HEK293 (cell line): ENCODE measurements around the gene ASPHD1.

Experiments
- HOXA7 ChIP-seq: sonication (generic); formaldehyde crosslinking; IDR thresholded peaks from 2 replicates; pipeline ENCODE4 v1.8.1; 2022; ENCODE audit warnings: missing genetic modification reagents, borderline replicate concordance
- SP7 ChIP-seq: fragments of 450-650 bp; formaldehyde crosslinking; IDR thresholded peaks from 2 replicates; pipeline ENCODE4 v1.5.1; 2016; ENCODE audit warnings: missing biosample characterization, missing genetic modification characterization
- ZBTB7A ChIP-seq: fragments of 450-650 bp; formaldehyde crosslinking; IDR thresholded peaks from 2 replicates; pipeline ENCODE4 v1.5.1; 2016; ENCODE audit warnings: low read depth, missing biosample characterization, missing genetic modification characterization
- ZFHX2 ChIP-seq: fragments of 450-650 bp; formaldehyde crosslinking; conservative IDR thresholded peaks from 2 replicates; pipeline ENCODE4 v1.5.1; 2016; ENCODE audit warnings: missing biosample characterization, missing genetic modification characterization
- ZNF155 ChIP-seq: fragments of 450-650 bp; formaldehyde crosslinking; IDR thresholded peaks from 2 replicates; pipeline ENCODE4 v1.5.1; 2016; ENCODE audit warnings: missing biosample characterization, missing genetic modification characterization
- ZNF157 ChIP-seq: fragments of 450-650 bp; formaldehyde crosslinking; IDR thresholded peaks from 2 replicates; pipeline ENCODE4 v1.5.1; 2016; ENCODE audit warnings: missing biosample characterization, missing genetic modification characterization
- ZNF324 ChIP-seq: fragments of 450-650 bp; formaldehyde crosslinking; IDR thresholded peaks from 2 replicates; pipeline ENCODE4 v1.5.1; 2016; ENCODE audit warnings: missing biosample characterization, missing genetic modification characterization
- ZNF501 ChIP-seq: fragments of 450-650 bp; formaldehyde crosslinking; IDR thresholded peaks from 2 replicates; pipeline ENCODE4 v1.5.1; 2016; ENCODE audit warnings: missing biosample characterization, missing genetic modification characterization
- ZNF660 ChIP-seq: fragments of 450-650 bp; IDR thresholded peaks from 2 replicates; pipeline ENCODE4 v1.5.1; 2018; ENCODE audit warnings: missing biosample characterization, mild to moderate bottlenecking, missing genetic modification characterization
- ZSCAN30 ChIP-seq: fragments of 450-650 bp; IDR thresholded peaks from 2 replicates; pipeline ENCODE4 v1.5.1; 2018; ENCODE audit warnings: missing biosample characterization, mild to moderate bottlenecking, missing genetic modification characterization, moderate library complexity
- TF ChIP-seq, protein P1 (sequence below): fragments of 450-650 bp; formaldehyde crosslinking; IDR thresholded peaks from 2 replicates; pipeline ENCODE4 v1.5.1; 2016; ENCODE audit warnings: missing biosample characterization, missing genetic modification characterization
- TF ChIP-seq, protein P2 (sequence below): fragments of 450-650 bp; formaldehyde crosslinking; IDR thresholded peaks from 2 replicates; pipeline ENCODE4 v1.5.1; 2016; ENCODE audit warnings: missing biosample characterization, missing genetic modification characterization
- TF ChIP-seq, protein P3 (sequence below): fragments of 450-650 bp; formaldehyde crosslinking; IDR thresholded peaks from 2 replicates; pipeline ENCODE4 v1.5.1; 2016; ENCODE audit warnings: missing biosample characterization, missing genetic modification characterization

GRCh38 chr16:29898135-29898803 is 2.0 kb upstream of the ASPHD1 start:
- TF ChIP-seq SP7 (tag by site-specific recombination), result no peak
- no peak for TF ChIP-seq ZNF155 (tag by site-specific recombination)
- no peak for TF ChIP-seq ZNF501 (tag by site-specific recombination)
- TF ChIP-seq HOXA7 (CRISPR knock-in tag), result no peak
- TF ChIP-seq ZBTB7A, result no peak
- no peak for TF ChIP-seq ZNF324 (tag by site-specific recombination)
- TF ChIP-seq, protein P1, sequence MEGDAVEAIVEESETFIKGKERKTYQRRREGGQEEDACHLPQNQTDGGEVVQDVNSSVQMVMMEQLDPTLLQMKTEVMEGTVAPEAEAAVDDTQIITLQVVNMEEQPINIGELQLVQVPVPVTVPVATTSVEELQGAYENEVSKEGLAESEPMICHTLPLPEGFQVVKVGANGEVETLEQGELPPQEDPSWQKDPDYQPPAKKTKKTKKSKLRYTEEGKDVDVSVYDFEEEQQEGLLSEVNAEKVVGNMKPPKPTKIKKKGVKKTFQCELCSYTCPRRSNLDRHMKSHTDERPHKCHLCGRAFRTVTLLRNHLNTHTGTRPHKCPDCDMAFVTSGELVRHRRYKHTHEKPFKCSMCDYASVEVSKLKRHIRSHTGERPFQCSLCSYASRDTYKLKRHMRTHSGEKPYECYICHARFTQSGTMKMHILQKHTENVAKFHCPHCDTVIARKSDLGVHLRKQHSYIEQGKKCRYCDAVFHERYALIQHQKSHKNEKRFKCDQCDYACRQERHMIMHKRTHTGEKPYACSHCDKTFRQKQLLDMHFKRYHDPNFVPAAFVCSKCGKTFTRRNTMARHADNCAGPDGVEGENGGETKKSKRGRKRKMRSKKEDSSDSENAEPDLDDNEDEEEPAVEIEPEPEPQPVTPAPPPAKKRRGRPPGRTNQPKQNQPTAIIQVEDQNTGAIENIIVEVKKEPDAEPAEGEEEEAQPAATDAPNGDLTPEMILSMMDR (tag by site-specific recombination), result no peak
- no peak for TF ChIP-seq ZNF660
- TF ChIP-seq, protein P2, sequence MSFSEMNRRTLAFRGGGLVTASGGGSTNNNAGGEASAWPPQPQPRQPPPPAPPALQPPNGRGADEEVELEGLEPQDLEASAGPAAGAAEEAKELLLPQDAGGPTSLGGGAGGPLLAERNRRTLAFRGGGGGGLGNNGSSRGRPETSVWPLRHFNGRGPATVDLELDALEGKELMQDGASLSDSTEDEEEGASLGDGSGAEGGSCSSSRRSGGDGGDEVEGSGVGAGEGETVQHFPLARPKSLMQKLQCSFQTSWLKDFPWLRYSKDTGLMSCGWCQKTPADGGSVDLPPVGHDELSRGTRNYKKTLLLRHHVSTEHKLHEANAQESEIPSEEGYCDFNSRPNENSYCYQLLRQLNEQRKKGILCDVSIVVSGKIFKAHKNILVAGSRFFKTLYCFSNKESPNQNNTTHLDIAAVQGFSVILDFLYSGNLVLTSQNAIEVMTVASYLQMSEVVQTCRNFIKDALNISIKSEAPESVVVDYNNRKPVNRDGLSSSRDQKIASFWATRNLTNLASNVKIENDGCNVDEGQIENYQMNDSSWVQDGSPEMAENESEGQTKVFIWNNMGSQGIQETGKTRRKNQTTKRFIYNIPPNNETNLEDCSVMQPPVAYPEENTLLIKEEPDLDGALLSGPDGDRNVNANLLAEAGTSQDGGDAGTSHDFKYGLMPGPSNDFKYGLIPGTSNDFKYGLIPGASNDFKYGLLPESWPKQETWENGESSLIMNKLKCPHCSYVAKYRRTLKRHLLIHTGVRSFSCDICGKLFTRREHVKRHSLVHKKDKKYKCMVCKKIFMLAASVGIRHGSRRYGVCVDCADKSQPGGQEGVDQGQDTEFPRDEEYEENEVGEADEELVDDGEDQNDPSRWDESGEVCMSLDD, result no peak
- no peak for TF ChIP-seq ZNF157 (tag by site-specific recombination)
- peak; percentile 65 for TF ChIP-seq ZFHX2 (tag by site-specific recombination)
- TF ChIP-seq, protein P3, sequence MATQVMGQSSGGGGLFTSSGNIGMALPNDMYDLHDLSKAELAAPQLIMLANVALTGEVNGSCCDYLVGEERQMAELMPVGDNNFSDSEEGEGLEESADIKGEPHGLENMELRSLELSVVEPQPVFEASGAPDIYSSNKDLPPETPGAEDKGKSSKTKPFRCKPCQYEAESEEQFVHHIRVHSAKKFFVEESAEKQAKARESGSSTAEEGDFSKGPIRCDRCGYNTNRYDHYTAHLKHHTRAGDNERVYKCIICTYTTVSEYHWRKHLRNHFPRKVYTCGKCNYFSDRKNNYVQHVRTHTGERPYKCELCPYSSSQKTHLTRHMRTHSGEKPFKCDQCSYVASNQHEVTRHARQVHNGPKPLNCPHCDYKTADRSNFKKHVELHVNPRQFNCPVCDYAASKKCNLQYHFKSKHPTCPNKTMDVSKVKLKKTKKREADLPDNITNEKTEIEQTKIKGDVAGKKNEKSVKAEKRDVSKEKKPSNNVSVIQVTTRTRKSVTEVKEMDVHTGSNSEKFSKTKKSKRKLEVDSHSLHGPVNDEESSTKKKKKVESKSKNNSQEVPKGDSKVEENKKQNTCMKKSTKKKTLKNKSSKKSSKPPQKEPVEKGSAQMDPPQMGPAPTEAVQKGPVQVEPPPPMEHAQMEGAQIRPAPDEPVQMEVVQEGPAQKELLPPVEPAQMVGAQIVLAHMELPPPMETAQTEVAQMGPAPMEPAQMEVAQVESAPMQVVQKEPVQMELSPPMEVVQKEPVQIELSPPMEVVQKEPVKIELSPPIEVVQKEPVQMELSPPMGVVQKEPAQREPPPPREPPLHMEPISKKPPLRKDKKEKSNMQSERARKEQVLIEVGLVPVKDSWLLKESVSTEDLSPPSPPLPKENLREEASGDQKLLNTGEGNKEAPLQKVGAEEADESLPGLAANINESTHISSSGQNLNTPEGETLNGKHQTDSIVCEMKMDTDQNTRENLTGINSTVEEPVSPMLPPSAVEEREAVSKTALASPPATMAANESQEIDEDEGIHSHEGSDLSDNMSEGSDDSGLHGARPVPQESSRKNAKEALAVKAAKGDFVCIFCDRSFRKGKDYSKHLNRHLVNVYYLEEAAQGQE (tag by site-specific recombination), result peak; percentile 98
- TF ChIP-seq ZSCAN30, result no peak
